Muscle of arm (tissue), 12 donors: ENCODE data around the gene PRM1. TPM values are rescaled to one million over a fixed set of nuclear protein-coding genes. Genes with fewer than 3 reads are reported as not detected.

Experiments
- DNase-seq: peaks from one replicate; pipeline ENCODE4 v3.0.0-alpha.2; 2013
- polyA plus RNA-seq, 12 donors: library from polyadenylated mRNA; unstranded; fragments of 120-200 nt; gene quantifications; one replicate each; pipeline ENCODE4 v1.2.1, GENCODE V29; 2013; ENCODE audit not compliant: insufficient read length in 12 of 12

PRM1 gene
- polyA plus RNA-seq, 12 donors = not detected

DNA sequence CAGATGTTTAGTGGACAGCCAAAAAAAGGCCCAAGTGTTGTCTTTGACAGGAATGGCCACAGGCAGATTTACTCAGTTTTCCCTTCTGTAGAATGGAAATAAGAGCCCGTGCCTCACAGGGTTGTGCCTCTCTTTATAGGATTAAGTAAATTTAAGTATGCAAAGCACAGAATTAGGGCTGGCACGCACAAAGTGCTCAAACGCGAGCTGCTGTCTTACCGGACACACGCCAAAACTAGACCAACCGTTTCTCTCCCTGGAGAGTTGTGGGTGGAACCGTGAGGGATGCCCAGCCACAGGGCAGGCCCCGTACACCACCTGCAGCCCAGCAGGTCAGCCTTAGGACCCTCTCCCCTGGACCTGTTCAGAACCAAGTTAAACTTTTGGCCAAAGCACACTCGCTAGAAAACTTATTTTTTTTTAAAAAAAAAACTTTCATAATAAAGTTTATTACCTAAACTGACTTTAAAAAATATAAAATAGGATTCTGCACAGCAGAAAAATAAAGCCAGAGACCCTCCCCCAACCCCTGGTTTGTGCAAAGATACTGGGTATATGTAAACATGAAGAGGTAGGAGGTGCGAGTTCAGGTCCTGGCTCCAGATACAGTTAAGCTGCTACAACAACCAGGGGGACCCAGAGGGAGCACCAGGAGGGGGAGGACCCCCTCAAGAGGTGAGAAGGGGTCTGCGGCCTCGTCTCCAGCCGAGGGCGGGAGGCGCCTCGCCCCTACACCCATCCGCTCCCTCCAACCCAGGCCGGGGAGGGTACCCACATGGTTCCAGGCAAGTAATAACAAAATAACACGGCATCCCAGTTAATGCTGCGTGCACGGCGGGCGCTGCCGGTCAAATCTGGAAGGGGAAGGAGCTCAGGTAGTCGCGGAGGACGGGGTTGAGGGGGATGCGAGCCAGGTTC is 26.9 kb downstream of the PRM1 start:
- no peak for DNase-seq

DNA sequence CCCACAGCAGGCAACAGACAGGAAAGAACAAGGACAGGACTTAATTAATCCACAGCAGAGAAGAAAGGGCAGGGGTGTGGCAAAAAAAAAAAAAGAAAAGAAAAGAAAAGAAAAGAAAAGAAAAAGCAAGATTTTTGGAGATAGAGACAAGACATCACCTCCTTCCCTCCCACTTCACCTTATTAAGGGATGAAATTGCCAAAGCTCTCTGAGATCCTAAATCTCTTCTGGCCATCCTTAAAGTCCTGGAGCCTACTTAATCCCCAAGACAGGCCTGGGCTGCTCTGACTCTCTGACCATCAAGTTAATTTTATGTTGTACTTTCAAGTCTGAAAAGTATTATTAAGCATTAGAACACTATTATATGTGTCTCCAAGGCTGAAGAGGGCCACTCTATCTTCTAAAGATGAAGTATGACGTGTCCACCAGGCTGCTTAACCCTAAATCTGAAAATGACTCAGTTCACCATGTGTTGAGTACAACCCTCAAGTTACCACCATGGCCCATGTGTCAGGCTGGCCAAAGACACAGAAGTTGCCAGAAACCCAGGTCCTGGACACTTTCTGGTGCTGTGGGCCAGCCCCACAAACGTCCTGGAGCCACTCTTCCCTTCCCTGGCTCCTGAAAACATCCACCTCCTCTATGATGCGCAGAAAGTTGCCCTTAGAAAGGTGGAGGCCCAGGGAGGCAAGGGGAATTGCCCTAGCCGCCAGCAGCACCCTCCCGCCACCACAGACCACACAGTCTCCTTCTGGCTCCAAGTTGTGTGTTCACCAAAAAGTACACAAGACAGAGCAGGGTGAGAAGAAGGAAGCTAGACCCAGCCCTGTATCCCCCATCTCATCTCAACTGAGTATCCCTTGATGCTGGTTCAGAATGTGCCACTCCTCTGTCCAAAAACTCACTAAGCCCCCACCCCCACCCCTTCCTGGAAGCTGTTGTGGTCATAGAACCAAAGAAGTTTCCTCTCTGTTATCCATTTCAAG is 27.8 kb downstream of the PRM1 start:
- DNase-seq = no peak

DNA sequence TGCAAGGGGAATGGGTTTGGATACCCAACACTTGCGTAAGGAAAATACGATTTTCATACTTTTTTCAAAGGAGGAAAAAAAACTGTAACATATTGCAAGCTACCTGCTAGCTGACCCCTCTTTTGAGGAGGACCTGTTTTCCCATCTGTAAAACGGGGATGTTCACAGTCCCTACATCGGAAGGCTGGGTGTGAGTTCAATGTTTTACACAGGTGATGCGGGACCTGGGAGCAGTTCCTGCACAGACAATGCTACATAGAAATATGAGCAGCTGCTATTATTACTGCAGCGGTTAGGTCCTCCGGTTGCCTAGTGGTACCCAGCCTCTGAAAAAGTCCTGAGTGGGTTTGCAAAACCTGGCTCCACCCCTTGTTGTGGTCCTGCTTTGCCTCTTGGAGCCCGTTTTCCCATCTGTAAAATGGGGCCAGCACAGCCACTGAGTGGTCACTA is 28.6 kb downstream of the PRM1 start:
- no peak for DNase-seq

DNA sequence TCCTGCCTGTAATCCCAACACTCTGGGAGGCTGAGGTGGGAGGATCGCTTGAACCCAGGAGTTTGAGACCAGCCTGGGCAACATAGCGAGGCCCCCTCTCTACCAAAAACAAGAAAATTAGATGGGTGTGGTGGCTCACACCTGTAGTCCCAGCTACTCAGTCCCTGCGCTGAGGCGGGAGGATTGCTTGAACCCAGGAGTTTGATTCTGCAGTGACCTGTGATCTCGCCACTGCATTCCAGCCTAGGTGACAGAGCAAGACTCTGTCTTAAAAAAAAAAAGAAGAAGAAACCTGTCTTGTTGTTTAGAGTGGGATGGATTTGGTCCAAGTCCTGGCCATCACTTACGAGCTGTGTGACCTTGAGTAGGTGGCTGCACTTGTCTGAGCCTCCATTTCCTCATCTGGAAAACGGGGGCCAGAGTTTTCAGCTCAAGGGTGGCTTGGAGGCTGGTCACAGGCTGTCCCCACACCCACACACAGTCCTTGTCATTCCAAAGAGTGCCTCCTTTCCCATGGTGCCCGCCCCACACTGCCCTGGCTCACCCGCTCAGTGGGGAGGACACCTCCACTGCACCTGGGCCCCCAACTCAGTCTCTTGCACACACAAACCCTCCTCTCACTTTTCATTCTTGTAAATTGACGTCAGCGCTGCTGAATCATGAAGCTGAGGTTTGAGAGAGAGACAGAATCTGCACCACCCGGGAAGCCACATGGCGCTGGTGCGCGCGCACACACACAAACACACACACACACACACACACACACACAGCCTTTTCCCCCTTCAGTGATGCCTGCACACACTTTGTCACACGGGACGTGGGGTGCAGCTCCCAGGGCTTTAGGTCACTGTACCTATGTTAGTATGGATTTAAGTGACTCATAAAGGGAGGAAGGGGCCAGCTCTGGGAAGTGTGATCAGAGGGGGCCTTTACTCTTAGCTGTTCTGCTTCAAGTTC is 29.3 kb downstream of the PRM1 start:
- no peak for DNase-seq

DNA sequence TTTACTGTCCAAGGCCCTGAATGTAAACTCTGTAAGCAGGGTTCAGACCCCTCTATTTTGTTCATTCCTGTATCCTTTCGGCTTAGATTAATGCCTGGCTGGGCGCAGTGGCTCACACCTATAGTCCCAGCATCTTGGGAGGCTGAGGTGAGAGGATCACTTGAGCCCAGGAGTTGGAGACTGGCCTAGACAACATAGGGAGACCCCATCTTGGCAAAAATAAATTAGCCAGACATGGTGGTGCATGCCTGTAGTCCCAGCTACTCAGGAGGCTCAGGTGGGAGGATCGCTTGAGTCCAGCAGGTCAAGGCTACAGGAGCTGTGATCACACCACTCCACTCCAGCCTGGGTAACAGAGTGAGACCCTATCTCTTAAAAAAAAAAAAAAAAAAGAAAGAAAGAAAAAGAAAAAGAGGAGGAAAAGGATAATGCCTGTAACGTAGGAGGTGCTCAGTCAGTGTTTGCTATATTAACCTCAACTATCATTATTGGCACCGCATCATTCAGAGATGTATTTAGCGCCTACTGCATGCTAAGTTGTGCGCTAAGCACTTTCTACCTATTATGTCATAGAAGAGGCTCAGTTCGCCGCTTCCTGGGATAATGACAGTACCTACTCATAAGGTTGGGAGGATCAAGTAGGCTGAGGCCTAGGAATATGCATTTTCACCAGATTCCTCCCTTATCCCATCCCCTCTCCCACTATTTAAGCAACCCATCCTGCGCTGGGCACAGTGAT is 30.2 kb downstream of the PRM1 start:
- DNase-seq = no peak

DNA sequence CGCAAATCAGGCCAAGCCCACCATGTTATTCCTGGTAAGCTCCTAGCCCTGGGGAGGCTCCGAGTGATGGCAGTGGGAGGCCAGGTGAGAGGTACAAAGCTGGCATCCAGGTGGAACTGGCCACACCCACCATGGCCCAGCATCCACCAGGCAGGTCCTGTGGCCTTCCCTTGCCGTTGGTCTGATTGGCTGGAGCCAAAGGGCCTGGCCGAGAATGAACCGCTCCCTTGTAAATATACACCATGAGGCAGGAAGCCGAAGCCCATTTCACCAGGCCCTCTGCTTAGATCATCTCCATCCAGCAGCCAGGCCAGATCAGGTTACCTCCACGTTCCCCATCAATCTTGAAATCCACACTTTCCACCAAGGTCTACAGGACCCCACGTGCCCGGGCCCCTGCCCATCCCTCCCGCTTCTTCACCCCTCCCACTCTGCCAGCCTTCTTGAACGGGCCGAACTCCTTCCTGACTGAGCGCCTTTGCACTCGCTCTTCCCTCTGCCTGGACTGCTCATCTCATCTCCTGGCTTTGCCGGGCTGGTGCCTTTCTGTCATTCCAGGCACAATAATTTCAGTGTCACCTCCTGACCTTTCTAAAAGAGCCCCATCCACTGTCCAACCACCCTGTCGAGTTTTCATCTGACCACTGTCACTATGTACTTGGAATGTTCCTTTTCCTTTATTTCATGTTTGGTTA is 30.9 kb downstream of the PRM1 start:
- no peak for DNase-seq

DNA sequence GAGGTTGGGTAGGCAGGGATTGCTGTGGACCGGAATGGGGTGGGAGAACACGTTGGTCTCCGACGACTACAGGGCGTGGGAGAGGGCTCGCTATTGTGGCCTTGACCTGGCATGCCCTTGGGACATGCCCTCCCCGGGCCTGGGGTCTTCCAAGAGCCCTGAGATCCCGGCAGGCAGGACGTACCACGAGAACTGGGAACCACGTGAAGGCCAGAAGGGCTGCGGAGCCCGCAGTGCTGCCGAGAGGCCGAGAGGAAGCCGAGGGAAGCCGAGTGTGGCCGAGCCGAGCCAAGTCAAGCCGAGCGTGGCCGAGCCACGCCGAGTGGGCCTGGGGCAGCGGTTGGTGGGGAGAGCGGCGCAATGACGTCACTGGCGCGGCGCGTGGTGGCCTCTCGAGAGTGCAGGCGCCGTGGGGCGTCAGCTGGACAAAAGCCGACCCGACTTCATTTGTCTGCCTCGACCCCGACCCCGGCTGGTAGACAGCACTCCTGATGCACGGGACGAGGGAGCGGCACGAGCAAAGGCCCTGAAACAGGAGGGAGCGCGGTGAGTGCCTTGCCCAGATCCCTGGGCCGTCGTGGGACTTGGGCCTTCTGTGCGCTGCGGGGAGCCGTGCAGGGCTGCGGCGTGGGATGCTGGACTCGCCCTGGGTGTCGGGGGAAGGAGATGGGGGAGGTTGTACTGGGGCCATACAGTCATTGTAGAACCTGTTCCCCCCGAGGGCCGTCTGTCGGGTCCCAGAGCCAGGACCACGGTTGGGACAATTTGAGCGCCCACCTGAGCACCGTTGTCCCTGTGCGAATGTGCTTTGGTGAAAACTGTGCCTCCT is 31.7 kb downstream of the PRM1 start:
- DNase-seq = no peak

DNA sequence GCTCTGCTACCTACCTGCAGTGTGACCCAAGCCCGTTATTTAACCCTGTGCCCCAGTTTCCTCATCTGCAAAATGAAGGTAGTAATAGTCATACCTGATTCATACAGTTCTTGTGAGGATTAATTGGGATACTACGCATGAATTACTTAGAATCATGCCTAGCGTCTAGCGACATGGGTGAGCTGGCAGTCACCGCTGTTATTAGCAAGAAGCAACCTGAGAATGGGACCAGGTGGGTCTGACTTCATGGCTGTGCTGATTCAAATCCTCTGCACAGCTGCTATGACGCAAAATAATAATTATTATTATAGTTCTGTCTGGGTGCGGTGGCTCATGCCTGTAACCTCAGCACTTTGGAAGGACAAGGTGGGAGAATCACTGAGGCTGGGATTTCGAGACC is 33.0 kb downstream of the PRM1 start:
- DNase-seq = no peak

DNA sequence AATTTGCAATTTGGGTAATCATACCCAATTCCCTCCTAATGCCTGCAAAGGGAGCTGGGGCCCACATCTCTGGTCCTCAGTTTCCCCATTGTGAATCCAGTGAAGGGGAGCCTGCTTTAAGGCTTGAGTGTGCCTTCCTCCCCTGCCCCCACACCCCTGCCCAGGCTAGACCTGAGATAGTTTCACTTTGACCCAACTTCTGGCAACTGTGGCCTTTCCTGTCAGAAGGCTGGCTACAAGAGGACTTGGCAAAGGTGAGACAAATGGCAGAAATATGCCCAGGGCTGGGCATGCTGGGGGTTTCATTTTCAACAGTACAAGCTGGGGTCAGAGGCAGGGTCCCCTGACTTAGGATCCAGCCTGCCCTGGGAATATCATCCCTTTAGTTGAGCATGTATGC is 35.1 kb downstream of the PRM1 start:
- DNase-seq = no peak

DNA sequence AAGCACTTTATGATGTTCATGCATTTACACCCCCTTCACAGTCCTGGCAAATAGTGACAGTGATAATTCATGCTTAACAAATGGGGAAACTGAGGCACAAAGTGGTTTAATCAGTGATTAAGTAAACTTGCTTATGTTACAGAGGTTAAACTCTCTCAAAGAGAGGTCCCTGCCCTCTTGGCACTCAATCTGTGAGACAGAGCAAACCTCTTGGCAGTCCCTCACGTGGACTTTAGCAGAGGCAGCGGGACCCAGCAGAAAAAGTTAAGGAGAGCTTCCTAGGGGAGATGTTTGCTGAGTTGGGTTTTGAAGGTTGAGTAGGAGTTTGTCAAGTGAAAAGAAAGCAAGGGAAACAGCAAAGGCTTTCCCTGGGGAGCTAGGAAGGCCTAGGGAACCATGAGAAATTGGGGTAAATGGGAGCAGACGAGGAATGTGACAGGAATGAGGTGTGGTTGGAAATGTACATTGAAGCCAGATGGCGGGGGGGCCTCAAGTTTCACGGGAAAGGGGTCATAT is 35.9 kb downstream of the PRM1 start:
- DNase-seq = no peak

DNA sequence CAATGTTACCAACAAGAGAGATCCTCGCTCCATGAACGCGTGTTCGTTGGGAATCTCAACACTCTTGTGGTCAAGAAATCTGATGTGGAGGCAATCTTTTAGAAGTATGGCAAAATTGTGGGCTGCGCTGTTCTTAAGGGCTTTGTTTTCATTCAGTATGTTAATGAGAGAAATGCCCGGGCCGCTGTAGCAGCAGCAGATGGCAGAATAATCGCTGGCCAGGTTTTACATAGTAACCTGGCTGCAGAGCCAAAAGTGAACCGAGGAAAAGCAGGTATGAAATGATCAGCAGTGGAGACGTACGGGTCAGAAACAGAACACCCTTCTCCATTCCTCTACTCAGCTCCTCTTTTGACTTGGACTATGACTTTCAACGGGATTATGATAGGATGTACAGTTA is 38.5 kb downstream of the PRM1 start:
- DNase-seq = no peak

DNA sequence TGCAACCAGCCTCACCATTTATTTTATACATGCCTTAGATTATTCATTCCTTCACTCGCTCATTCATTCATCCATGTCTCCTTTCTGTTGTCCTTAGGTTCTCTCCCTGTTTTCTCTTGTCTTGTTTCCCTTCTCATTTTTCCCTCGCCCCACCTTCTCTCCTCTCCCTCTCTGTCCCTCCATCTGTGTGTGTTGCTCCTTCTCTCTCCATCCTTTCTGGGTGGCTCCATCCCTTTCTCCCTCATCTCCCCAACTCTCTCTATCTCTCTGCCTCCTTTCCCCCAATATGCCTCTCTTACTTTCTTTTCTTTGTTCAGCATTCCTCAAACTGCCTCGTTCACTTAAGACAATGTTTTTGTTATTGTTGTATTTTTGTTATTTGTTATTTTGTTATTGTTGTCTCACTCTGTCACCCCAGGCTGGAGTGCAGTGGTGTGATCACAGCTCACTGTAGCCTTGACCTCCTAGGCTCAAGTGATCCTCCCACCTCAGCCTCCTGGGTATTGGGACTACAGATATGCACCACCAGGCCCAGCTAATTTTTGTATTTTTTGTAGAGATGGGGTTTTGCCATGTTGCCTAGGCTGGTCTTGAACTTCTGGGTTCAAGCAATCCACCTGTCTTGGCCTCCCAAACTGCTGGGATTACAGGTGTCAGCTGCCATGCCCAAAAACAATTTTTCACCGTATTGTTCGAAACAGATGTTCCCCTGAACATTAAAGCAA is 39.5 kb downstream of the PRM1 start:
- no peak for DNase-seq

DNA sequence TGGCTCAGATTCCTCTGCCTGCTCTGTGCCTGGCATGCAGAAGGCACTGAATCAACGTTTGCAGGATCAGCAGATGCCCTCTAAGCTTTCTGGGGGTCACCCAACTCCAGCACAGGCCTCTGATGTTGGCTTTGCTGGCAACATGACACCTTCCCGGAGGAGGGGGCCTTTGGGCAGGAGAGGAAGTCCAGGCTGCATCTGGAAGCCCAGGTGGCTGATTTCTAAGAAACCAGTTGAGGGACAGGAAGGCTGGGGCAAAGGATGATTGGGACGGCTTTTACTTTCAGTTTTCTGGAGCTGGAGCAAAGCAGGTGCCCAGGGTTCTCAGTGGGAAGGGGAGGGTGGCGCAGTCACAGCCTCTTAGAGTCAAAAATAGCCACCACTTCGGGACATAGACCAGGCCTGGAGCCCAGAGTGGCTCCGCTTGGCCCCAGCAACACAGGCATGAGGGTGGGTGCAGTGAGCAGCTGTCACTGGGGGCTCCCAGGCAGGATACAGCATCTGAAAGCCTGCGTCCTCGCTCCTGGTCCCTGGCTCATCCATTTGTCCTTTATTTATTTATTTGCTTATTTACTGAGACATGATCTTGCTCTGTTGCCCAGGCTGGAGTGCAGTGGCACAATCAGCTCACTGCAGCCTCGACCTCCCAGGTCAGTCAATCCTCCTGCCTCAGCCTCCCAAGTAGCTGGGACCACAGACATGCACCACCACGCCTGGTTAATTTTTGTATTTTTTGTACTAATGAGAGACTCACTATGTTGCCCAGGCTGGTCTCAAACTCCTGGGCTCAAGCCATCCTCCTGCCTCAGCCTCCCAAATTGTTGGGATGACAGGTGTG is 40.3 kb downstream of the PRM1 start:
- DNase-seq = no peak

DNA sequence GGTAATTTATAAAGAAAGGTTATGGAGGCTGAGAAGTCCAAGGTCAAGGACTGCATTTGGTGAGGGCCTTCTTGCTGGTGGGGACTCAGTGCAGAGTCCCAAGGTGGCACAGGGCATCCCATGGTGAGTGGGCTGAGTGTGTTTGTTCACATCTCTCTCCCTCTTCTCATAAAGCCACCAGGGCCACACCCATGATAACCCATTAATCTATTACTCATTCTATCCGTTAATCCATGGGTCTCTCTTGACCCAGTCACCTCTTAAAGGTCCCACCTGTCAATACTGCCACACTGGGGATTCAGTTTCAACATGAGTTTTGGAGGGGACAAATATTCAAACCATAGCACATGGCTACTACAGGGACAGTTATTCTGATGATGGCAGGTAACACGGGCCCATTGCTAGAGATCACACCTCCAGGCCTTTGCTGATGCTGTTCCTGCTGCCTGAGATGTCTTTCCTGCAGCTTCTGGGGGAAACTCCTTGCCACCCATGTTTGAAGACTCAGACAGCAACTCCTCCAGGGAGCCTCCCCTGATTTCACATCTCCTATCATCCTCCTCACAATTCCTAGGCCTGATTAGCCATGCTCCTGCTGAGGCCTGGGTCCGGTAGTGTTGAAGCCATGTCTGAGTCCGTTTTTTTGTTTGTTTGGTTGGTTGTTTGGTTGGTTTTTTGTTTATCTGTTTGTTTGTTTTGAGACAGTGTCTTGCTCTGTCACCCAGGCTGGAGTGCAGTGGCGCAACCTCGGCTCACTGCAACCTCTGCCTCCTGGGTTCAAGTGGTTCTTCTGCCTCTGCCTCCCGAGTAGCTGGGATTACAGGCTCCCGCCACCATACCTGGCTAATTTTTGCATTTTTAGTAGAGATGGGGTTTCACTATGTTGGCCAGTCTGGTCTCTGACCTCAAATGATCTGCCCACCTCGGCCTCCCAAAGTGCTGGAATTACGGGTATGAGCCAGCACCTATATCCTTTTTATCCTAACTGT is 41.2 kb downstream of the PRM1 start:
- DNase-seq = no peak

DNA sequence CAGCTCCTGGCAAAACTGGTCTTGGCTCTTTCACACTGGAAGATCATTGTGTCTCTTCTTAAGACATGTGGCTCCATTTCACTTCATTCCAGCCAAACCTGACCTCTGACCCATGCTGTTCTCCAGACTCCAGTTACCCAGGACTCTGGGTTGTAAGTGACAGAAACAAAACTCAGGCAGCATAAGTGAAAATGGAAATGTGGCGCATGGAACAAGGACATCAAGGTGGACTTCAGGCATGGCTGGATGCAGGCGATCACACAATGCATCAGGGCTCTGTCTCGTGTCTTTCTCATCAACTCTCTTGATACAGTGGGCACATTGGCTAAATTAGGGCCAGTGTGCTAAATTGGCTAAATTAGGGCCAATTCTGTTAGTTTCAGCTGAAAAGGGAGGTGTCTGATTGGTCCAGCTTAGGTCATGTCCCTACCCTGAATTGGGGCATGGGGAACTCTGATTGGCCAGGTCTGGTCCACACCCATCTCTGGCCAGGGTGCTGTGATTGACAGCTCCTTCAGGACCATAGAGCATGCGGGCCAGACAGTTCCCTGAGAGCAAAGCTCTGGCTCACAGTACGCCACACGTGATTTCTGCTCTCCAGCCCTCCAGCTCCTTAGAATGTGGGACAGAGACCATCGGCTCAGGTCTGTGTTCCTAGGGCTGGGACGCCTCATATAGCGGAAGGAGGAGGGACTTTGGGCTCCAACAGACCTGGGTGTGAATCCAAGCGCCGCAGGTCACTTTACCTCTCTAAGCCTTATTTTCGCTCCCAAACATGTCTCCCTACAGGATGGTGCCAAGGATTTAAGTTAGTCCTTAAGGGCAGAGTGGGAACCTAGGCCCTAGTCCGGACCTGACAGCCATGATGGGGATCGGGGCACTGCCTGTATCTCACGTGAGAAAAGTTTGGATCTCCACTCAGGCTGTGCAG is 42.6 kb downstream of the PRM1 start:
- DNase-seq = no peak
